Measurements from ENCODE around the gene EMX1. TPM values are rescaled to one million over a fixed set of nuclear protein-coding genes. Genes with fewer than 3 reads are reported as not detected.

EMX1 gene
- total and polyA plus RNA-seq, 2 of the 13 experiments (the other 11 are each of a cell fraction or from before 2014, with no cell fraction given): 0.62 to 4.9 TPM

- peak; percentile 72 for TF ChIP-seq ZNF646 (CRISPR knock-in tag; IDR thresholded peaks at IDR 0.05)
- TF ChIP-seq, protein P1, sequence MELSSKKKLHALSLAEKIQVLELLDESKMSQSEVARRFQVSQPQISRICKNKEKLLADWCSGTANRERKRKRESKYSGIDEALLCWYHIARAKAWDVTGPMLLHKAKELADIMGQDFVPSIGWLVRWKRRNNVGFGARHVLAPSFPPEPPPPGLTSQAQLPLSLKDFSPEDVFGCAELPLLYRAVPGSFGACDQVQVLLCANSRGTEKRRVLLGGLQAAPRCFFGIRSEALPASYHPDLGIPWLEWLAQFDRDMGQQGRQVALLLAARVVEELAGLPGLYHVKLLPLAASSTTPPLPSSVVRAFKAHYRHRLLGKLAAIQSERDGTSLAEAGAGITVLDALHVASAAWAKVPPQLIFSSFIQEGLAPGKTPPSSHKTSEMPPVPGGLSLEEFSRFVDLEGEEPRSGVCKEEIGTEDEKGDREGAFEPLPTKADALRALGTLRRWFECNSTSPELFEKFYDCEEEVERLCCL (CRISPR knock-in tag; IDR thresholded peaks at IDR 0.05; ENCODE audit: borderline replicate concordance): no peak
- TF ChIP-seq ONECUT2 (CRISPR knock-in tag; IDR thresholded peaks at IDR 0.05): no peak
- TF ChIP-seq, protein P2, sequence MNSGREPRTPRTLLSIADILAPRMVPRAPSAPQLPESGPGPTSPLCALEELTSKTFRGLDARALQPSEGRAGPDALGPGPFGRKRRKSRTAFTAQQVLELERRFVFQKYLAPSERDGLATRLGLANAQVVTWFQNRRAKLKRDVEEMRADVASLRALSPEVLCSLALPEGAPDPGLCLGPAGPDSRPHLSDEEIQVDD (CRISPR knock-in tag; IDR thresholded peaks at IDR 0.05; ENCODE audit: borderline replicate concordance): no peak
- TF ChIP-seq CBX5 (CRISPR knock-in tag; IDR thresholded peaks at IDR 0.05; ENCODE audit: borderline replicate concordance): 0 out of 2 replicates have a peak, but pooled peaks have one; percentile 27
- no peak for TF ChIP-seq MEF2D (CRISPR knock-in tag; IDR thresholded peaks at IDR 0.05)
- 0 out of 2 replicates have a peak, but pooled peaks have one; percentile 20 for TF ChIP-seq NKX3-1 (CRISPR knock-in tag; IDR thresholded peaks at IDR 0.05)
- TF ChIP-seq ZSCAN12 (CRISPR knock-in tag; IDR thresholded peaks at IDR 0.05): no peak
- TF ChIP-seq AHR (CRISPR knock-in tag; IDR thresholded peaks at IDR 0.05): no peak
- TF ChIP-seq HNRNPK (IDR thresholded peaks at IDR 0.05; ENCODE audit: low read depth, low read length, poor library complexity, severe bottlenecking): no peak
- TF ChIP-seq, protein P3, sequence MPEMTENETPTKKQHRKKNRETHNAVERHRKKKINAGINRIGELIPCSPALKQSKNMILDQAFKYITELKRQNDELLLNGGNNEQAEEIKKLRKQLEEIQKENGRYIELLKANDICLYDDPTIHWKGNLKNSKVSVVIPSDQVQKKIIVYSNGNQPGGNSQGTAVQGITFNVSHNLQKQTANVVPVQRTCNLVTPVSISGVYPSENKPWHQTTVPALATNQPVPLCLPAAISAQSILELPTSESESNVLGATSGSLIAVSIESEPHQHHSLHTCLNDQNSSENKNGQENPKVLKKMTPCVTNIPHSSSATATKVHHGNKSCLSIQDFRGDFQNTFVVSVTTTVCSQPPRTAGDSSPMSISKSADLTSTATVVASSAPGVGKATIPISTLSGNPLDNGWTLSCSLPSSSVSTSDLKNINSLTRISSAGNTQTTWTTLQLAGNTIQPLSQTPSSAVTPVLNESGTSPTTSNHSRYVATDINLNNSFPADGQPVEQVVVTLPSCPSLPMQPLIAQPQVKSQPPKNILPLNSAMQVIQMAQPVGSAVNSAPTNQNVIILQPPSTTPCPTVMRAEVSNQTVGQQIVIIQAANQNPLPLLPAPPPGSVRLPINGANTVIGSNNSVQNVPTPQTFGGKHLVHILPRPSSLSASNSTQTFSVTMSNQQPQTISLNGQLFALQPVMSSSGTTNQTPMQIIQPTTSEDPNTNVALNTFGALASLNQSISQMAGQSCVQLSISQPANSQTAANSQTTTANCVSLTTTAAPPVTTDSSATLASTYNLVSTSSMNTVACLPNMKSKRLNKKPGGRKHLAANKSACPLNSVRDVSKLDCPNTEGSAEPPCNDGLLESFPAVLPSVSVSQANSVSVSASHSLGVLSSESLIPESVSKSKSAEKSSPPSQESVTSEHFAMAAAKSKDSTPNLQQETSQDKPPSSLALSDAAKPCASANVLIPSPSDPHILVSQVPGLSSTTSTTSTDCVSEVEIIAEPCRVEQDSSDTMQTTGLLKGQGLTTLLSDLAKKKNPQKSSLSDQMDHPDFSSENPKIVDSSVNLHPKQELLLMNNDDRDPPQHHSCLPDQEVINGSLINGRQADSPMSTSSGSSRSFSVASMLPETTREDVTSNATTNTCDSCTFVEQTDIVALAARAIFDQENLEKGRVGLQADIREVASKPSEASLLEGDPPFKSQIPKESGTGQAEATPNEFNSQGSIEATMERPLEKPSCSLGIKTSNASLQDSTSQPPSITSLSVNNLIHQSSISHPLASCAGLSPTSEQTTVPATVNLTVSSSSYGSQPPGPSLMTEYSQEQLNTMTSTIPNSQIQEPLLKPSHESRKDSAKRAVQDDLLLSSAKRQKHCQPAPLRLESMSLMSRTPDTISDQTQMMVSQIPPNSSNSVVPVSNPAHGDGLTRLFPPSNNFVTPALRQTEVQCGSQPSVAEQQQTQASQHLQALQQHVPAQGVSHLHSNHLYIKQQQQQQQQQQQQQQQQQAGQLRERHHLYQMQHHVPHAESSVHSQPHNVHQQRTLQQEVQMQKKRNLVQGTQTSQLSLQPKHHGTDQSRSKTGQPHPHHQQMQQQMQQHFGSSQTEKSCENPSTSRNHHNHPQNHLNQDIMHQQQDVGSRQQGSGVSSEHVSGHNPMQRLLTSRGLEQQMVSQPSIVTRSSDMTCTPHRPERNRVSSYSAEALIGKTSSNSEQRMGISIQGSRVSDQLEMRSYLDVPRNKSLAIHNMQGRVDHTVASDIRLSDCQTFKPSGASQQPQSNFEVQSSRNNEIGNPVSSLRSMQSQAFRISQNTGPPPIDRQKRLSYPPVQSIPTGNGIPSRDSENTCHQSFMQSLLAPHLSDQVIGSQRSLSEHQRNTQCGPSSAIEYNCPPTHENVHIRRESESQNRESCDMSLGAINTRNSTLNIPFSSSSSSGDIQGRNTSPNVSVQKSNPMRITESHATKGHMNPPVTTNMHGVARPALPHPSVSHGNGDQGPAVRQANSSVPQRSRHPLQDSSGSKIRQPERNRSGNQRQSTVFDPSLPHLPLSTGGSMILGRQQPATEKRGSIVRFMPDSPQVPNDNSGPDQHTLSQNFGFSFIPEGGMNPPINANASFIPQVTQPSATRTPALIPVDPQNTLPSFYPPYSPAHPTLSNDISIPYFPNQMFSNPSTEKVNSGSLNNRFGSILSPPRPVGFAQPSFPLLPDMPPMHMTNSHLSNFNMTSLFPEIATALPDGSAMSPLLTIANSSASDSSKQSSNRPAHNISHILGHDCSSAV (CRISPR knock-in tag; IDR thresholded peaks at IDR 0.05; ENCODE audit: borderline replicate concordance): no peak
These were observed 28.7 kb upstream of the EMX1 start (continued) for GRCh38 chr2:72888438-72889202.

Data from HepG2 (cell line).